GM19468 (cell line): Measurements from ENCODE around the gene NPTN.

ENCODE experiments used
- ATAC-seq: cut with Tn5 transposase; IDR thresholded peaks from one replicate; pipeline ENCODE4 v1.9.1; 2021; ENCODE audit warnings: mild to moderate bottlenecking, moderate library complexity, moderate number of reproducible peaks; ENCODE audit not compliant: unreplicated experiment; ENCODE audit errors: extremely low read depth

Gene NPTN

GRCh38 chr15:73530649-73531048 lies 102.5 kb downstream of the NPTN start:
- no peak for ATAC-seq

DNA sequence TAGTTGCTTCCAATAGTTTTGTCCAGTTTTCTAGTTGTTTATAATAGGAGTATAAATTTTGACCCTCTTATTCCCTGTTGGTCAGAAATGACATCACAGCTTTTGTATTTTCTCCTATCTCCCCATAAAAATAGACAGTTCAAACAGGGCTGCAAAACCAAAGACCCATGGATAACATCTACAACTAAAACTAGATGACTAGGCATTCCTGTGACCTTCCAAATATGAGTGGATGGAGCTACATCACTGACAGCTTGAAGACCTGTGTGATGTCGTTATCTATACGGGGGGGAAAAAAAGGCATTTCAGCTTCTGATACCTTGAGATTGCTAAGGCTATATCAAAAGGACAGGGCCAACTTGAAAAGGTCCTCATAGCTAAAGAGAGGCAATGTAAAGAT lies 105.6 kb downstream of the NPTN start:
- ATAC-seq = no peak

GRCh38 chr15:73524919-73525318 lies 108.3 kb downstream of the NPTN start:
- ATAC-seq = no peak

DNA sequence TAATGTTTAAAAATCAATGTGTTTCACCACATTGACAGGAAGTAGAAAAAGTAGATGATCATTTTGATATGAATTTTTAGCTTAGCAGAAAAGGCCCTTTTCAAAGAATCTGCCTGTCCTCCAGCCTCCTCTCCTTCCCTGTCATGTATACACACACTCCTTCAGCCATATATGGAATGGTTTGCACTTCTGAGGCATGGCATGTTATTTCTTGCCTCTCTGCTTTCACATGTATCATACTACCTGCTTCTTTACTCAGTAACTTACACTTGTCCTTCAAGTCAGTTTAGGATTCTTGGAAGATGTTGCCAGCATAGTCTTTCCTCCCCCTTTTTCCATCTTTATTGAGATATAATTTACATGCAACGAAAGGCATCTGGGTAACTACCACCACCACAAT lies 111.2 kb downstream of the NPTN start:
- no peak for ATAC-seq

DNA sequence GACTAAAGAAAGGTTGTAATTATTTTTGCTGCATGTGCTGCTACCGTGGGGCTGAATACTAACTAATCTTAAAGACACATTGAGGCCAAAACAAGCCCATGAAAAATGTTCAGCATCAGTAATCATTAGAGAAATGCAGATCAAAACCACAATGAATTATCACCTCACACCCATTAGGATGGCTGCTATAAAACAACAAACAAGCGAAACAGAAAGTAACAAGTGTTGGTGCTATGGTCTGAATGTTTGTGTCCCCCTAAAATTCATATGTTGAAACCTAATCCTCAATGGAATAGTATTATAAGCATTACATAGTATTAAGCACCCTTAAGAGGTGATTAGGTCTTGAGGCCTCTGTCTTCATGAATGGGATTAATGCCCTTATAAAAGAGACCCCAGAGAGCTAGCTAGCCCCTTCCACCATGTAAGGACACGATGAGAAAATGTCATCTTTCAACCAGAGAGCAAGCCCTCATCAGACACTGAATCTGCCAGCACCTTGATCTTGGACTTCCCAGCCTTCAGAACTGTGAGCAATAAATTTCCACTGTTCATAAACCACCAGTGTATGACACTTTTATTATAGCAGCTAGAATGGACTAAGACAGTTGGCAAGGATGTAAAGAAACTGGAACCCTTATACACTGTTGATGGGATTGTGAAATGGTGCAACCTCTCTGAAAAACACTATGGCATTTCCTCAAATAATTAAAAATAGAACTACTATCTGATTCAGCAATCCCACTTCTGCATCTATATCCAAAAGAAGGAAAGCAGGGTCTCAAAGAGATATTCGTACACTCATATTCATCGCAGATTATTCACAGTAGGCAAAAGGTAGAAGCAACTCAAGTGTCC lies 114.1 kb downstream of the NPTN start:
- no peak for ATAC-seq

GRCh38 chr15:73518180-73518862 lies 114.9 kb downstream of the NPTN start:
- no peak for ATAC-seq

DNA sequence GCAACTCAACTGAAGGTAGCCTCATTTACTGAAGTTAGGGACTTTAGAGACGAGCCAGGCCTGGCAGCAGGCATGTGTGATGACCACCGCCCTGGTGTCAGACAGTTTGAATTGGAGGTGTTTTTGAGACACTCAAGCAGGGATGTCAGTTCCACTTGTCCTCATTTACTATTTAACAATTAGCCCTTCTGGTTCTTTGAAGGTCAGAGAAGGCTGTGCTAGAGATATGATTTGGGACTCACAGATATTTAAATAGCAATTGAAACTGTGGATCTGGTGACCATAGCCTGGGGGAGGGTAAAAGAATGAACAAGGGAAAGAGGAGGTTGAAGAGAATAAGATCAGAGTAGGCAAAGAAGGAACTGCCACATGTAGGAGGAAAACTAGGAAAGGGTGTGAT lies 115.6 kb downstream of the NPTN start:
- no peak for ATAC-seq

- ATAC-seq = no peak
These were observed 117.7 kb downstream of the NPTN start for GRCh38 chr15:73515527-73515926.
